HEK293T (cell line): ENCODE measurements around the gene CLCA1.

Experiments used
- ARNT ChIP-seq: fragments of 450-650 bp; IDR thresholded peaks from 2 replicates; pipeline ENCODE4 v1.6.1; 2017; ENCODE audit warnings: mild to moderate bottlenecking
- BHLHE40 ChIP-seq: fragments of 450-650 bp; IDR thresholded peaks from 2 replicates; pipeline ENCODE4 v1.6.1; 2016; ENCODE audit warnings: mild to moderate bottlenecking, moderate library complexity, borderline replicate concordance
- FOXM1 ChIP-seq: fragments of 450-650 bp; IDR thresholded peaks from 2 replicates; pipeline ENCODE4 v1.6.1; 2017; ENCODE audit warnings: mild to moderate bottlenecking, borderline replicate concordance
- ZNF384 ChIP-seq: fragments of 450-650 bp; IDR thresholded peaks from 2 replicates; pipeline ENCODE4 v1.6.1; 2016

- TF ChIP-seq ZNF384: no peak
- no peak for TF ChIP-seq BHLHE40
- no peak for TF ChIP-seq FOXM1
- no peak for TF ChIP-seq ARNT
Measured at GRCh38 chr1:86502721-86503405, 34.1 kb downstream of the CLCA1 start.
